CD4-positive, alpha-beta T cell treated with Interleukin-12 subunit alpha and Interleukin-12 subunit beta, for 1 hour (primary cell): ENCODE data around the gene SPINK9.

Experiments
- DNase-seq: peaks from one replicate; pipeline ENCODE4 v3.0.0-alpha.2; 2020

The SPINK9 gene

GRCh38 chr5:148372166-148372725 lies 36.9 kb downstream of the SPINK9 start:
- no peak for DNase-seq

GRCh38 chr5:148372893-148373292 lies 37.5 kb downstream of the SPINK9 start:
- no peak for DNase-seq

- DNase-seq = peak; percentile 27
These were observed 39.5 kb downstream of the SPINK9 start for GRCh38 chr5:148374690-148375360.

GRCh38 chr5:148376198-148376597 lies 40.8 kb downstream of the SPINK9 start:
- no peak for DNase-seq

- DNase-seq = no peak
These were observed 43.3 kb downstream of the SPINK9 start for GRCh38 chr5:148378670-148379069.

GRCh38 chr5:148379340-148379739 lies 44.0 kb downstream of the SPINK9 start:
- no peak for DNase-seq

- no peak for DNase-seq
These were observed 46.5 kb downstream of the SPINK9 start for GRCh38 chr5:148381906-148382305.

GRCh38 chr5:148382961-148383360 lies 47.6 kb downstream of the SPINK9 start:
- DNase-seq = no peak

GRCh38 chr5:148383564-148384379 lies 48.4 kb downstream of the SPINK9 start, which contains the start of gene FBXO38:
Gene FBXO38, plus strand, starts transcription at chr5:148383958. Its CDS starts 10,819 bp downstream, at chr5:148394777.
- DNase-seq = peak; percentile 98

GRCh38 chr5:148384380-148384737 lies 49.0 kb downstream of the SPINK9 start:
- no peak for DNase-seq

- no peak for DNase-seq
These were observed 49.7 kb downstream of the SPINK9 start for GRCh38 chr5:148385094-148385493.

GRCh38 chr5:148386041-148386440 lies 50.7 kb downstream of the SPINK9 start:
- DNase-seq = no peak

GRCh38 chr5:148387325-148387724 lies 52.0 kb downstream of the SPINK9 start:
- no peak for DNase-seq

- DNase-seq = no peak
These were observed 53.3 kb downstream of the SPINK9 start for GRCh38 chr5:148388696-148389095.
